ENCODE data around the gene CD48.

The CD48 gene

GRCh38 chr1:160748878-160749269 lies 37.3 kb upstream of the CD48 start:
- no peaks in the 10 kb centered on the region for H3K36me3 ChIP-seq (ENCODE audit: control insufficient read depth, insufficient read depth, low read length)
- no peak overlapping the region for H3K27ac ChIP-seq (ENCODE audit: low read depth, low read length)
- H4K8ac ChIP-seq (ENCODE audit: low read depth, low read length) = no peak overlapping the region
- H2BK5ac ChIP-seq (ENCODE audit: low read length) = no peak overlapping the region
- H4K5ac ChIP-seq (ENCODE audit: low read length) = no peak overlapping the region
- no peaks in the 10 kb centered on the region for H3K79me1 ChIP-seq (ENCODE audit: low read length)
- H3K4me2 ChIP-seq (ENCODE audit: low read length) = no peak overlapping the region
- H3K4me1 ChIP-seq (ENCODE audit: control insufficient read depth, low read depth, low read length) = no peaks in the 10 kb centered on the region
- H3K56ac ChIP-seq (ENCODE audit: low read length) = no peak overlapping the region
- H2AK5ac ChIP-seq (ENCODE audit: low read length) = no peak overlapping the region
- no peaks in the 10 kb centered on the region for H3K27me3 ChIP-seq (ENCODE audit: insufficient read depth, low read length, poor library complexity)
- H3K9ac ChIP-seq (ENCODE audit: low read length) = no peak overlapping the region
- no peak for DNase-seq
- no peak overlapping the region for H2BK15ac ChIP-seq (replicated peaks; ENCODE audit: low read depth)
- no peak overlapping the region for H3K18ac ChIP-seq (ENCODE audit: low read length)
- no peaks in the 10 kb centered on the region for H3K79me2 ChIP-seq (ENCODE audit: control insufficient read depth, insufficient read depth, low read length)
- no CpG with 5 or more reads among the region's 1 CpG for WGBS (ENCODE audit: extremely low coverage, insufficient coverage, low lambda C conversion rate)
- no peak overlapping the region for H3K4me3 ChIP-seq (ENCODE audit: low read length)
- no peak overlapping the region for H2BK120ac ChIP-seq (ENCODE audit: low read depth, low read length)
- H3K23ac ChIP-seq (ENCODE audit: low read length) = no peak overlapping the region
- H3K4ac ChIP-seq (ENCODE audit: low read depth, low read length) = no peak overlapping the region

GRCh38 chr1:160748181-160748877 lies 36.7 kb upstream of the CD48 start:
- no peak overlapping the region for H3K9ac ChIP-seq (ENCODE audit: low read length)
- peak overlapping the region; percentile 36 for H3K56ac ChIP-seq (ENCODE audit: low read length)
- H3K4me2 ChIP-seq (ENCODE audit: low read length) = no peak overlapping the region
- H2BK15ac ChIP-seq (replicated peaks; ENCODE audit: low read depth) = no peak overlapping the region
- H3K36me3 ChIP-seq (ENCODE audit: control insufficient read depth, insufficient read depth, low read length) = no peaks in the 10 kb centered on the region
- H3K4me1 ChIP-seq (ENCODE audit: control insufficient read depth, low read depth, low read length) = no peaks in the 10 kb centered on the region
- H3K27ac ChIP-seq (ENCODE audit: low read depth, low read length) = no peak overlapping the region
- no peaks in the 10 kb centered on the region for H3K79me2 ChIP-seq (ENCODE audit: control insufficient read depth, insufficient read depth, low read length)
- H3K27me3 ChIP-seq (ENCODE audit: insufficient read depth, low read length, poor library complexity) = no peaks in the 10 kb centered on the region
- no peak overlapping the region for H4K5ac ChIP-seq (ENCODE audit: low read length)
- H2AK5ac ChIP-seq (ENCODE audit: low read length) = no peak overlapping the region
- H4K8ac ChIP-seq (ENCODE audit: low read depth, low read length) = no peak overlapping the region
- WGBS (ENCODE audit: extremely low coverage, insufficient coverage, low lambda C conversion rate) = no CpG with 5 or more reads among the region's 10 CpGs
- H3K4me3 ChIP-seq (ENCODE audit: low read length) = no peak overlapping the region
- H2BK120ac ChIP-seq (ENCODE audit: low read depth, low read length) = no peak overlapping the region
- H2BK5ac ChIP-seq (ENCODE audit: low read length) = no peak overlapping the region
- no peak overlapping the region for H3K4ac ChIP-seq (ENCODE audit: low read depth, low read length)
- H3K18ac ChIP-seq (ENCODE audit: low read length) = no peak overlapping the region
- H3K79me1 ChIP-seq (ENCODE audit: low read length) = no peaks in the 10 kb centered on the region
- DNase-seq = peak; percentile 69
- no peak overlapping the region for H3K23ac ChIP-seq (ENCODE audit: low read length)

GRCh38 chr1:160747717-160748116 lies 36.1 kb upstream of the CD48 start:
- no peak overlapping the region for H3K27ac ChIP-seq (ENCODE audit: low read depth, low read length)
- H3K56ac ChIP-seq (ENCODE audit: low read length) = no peak overlapping the region
- no peak overlapping the region for H4K5ac ChIP-seq (ENCODE audit: low read length)
- no peak for DNase-seq
- H2BK15ac ChIP-seq (replicated peaks; ENCODE audit: low read depth) = no peak overlapping the region
- H2BK120ac ChIP-seq (ENCODE audit: low read depth, low read length) = no peak overlapping the region
- H2BK5ac ChIP-seq (ENCODE audit: low read length) = no peak overlapping the region
- H3K79me2 ChIP-seq (ENCODE audit: control insufficient read depth, insufficient read depth, low read length) = no peaks in the 10 kb centered on the region
- no peaks in the 10 kb centered on the region for H3K4me1 ChIP-seq (ENCODE audit: control insufficient read depth, low read depth, low read length)
- no peaks in the 10 kb centered on the region for H3K79me1 ChIP-seq (ENCODE audit: low read length)
- H3K23ac ChIP-seq (ENCODE audit: low read length) = no peak overlapping the region
- no peak overlapping the region for H3K9ac ChIP-seq (ENCODE audit: low read length)
- no peak overlapping the region for H2AK5ac ChIP-seq (ENCODE audit: low read length)
- no peak overlapping the region for H3K4ac ChIP-seq (ENCODE audit: low read depth, low read length)
- no peaks in the 10 kb centered on the region for H3K36me3 ChIP-seq (ENCODE audit: control insufficient read depth, insufficient read depth, low read length)
- no peaks in the 10 kb centered on the region for H3K27me3 ChIP-seq (ENCODE audit: insufficient read depth, low read length, poor library complexity)
- H3K4me2 ChIP-seq (ENCODE audit: low read length) = no peak overlapping the region
- H4K8ac ChIP-seq (ENCODE audit: low read depth, low read length) = no peak overlapping the region
- H3K4me3 ChIP-seq (ENCODE audit: low read length) = no peak overlapping the region
- no peak overlapping the region for H3K18ac ChIP-seq (ENCODE audit: low read length)

- H4K5ac ChIP-seq (ENCODE audit: low read length) = no peak overlapping the region
- no peaks in the 10 kb centered on the region for H3K36me3 ChIP-seq (ENCODE audit: control insufficient read depth, insufficient read depth, low read length)
- H3K27ac ChIP-seq (ENCODE audit: low read depth, low read length) = no peak overlapping the region
- H3K56ac ChIP-seq (ENCODE audit: low read length) = no peak overlapping the region
- H3K79me1 ChIP-seq (ENCODE audit: low read length) = no peaks in the 10 kb centered on the region
- no CpG with 5 or more reads among the region's 7 CpGs for WGBS (ENCODE audit: extremely low coverage, insufficient coverage, low lambda C conversion rate)
- H3K18ac ChIP-seq (ENCODE audit: low read length) = no peak overlapping the region
- H3K23ac ChIP-seq (ENCODE audit: low read length) = no peak overlapping the region
- no peaks in the 10 kb centered on the region for H3K79me2 ChIP-seq (ENCODE audit: control insufficient read depth, insufficient read depth, low read length)
- H4K8ac ChIP-seq (ENCODE audit: low read depth, low read length) = no peak overlapping the region
- peaks cover 3% of the 10 kb centered on the region for H3K4me1 ChIP-seq (ENCODE audit: control insufficient read depth, low read depth, low read length)
- H2BK15ac ChIP-seq (replicated peaks; ENCODE audit: low read depth) = no peak overlapping the region
- no peak overlapping the region for H2BK5ac ChIP-seq (ENCODE audit: low read length)
- H2BK120ac ChIP-seq (ENCODE audit: low read depth, low read length) = no peak overlapping the region
- no peak overlapping the region for H3K4me2 ChIP-seq (ENCODE audit: low read length)
- peak; percentile 73 for DNase-seq
- no peaks in the 10 kb centered on the region for H3K27me3 ChIP-seq (ENCODE audit: insufficient read depth, low read length, poor library complexity)
- H2AK5ac ChIP-seq (ENCODE audit: low read length) = no peak overlapping the region
- no peak overlapping the region for H3K4ac ChIP-seq (ENCODE audit: low read depth, low read length)
- no peak overlapping the region for H3K9ac ChIP-seq (ENCODE audit: low read length)
- no peak overlapping the region for H3K4me3 ChIP-seq (ENCODE audit: low read length)
These were observed 35.3 kb upstream of the CD48 start for GRCh38 chr1:160746836-160747500.

GRCh38 chr1:160745551-160745950 lies 33.9 kb upstream of the CD48 start:
- Histone ChIP-seq H4K5ac (ENCODE audit: low read length) (no peak overlapping the region), H3K36me3 (ENCODE audit: control insufficient read depth, insufficient read depth, low read length) (no peaks in the 10 kb centered on the region)

More at GRCh38 chr1:160745551-160745950, 33.9 kb upstream of the CD48 start:
- no peak overlapping the region for H3K4me2 ChIP-seq (ENCODE audit: low read length)
- peaks cover 3% of the 10 kb centered on the region for H3K4me1 ChIP-seq (ENCODE audit: control insufficient read depth, low read depth, low read length)
- no peak overlapping the region for H3K4ac ChIP-seq (ENCODE audit: low read depth, low read length)
- no peak overlapping the region for H3K4me3 ChIP-seq (ENCODE audit: low read length)
- no peak overlapping the region for H3K56ac ChIP-seq (ENCODE audit: low read length)
- H3K18ac ChIP-seq (ENCODE audit: low read length) = no peak overlapping the region
- H3K79me2 ChIP-seq (ENCODE audit: control insufficient read depth, insufficient read depth, low read length) = no peaks in the 10 kb centered on the region
- no peak overlapping the region for H2BK5ac ChIP-seq (ENCODE audit: low read length)
- no peak overlapping the region for H3K27ac ChIP-seq (ENCODE audit: low read depth, low read length)
- no peak overlapping the region for H3K9ac ChIP-seq (ENCODE audit: low read length)
- H2BK15ac ChIP-seq (replicated peaks; ENCODE audit: low read depth) = no peak overlapping the region
- H4K8ac ChIP-seq (ENCODE audit: low read depth, low read length) = no peak overlapping the region
- H3K27me3 ChIP-seq (ENCODE audit: insufficient read depth, low read length, poor library complexity) = no peaks in the 10 kb centered on the region
- no peak overlapping the region for H2AK5ac ChIP-seq (ENCODE audit: low read length)
- WGBS (ENCODE audit: extremely low coverage, insufficient coverage, low lambda C conversion rate) = no CpG with 5 or more reads among the region's 1 CpG
- no peak overlapping the region for H2BK120ac ChIP-seq (ENCODE audit: low read depth, low read length)
- DNase-seq = no peak
- no peak overlapping the region for H3K23ac ChIP-seq (ENCODE audit: low read length)
- H3K79me1 ChIP-seq (ENCODE audit: low read length) = no peaks in the 10 kb centered on the region
